IMR-90 (cell line): Measurements from ENCODE around the gene OCLN. TPM values are rescaled to one million over a fixed set of nuclear protein-coding genes. Genes with fewer than 3 reads are reported as not detected.

ENCODE experiments used
- ATAC-seq: fragments of 200-7000 bp; cut with Tn5 transposase; 2 replicates; pipeline ENCODE4 v1.9.1; 2020; ENCODE audit warnings: low read depth, mild to moderate bottlenecking, moderate library complexity
- BruUV-seq: library from RNA; stranded (reverse); fragments of 400-500 nt; replicated peaks from 2 replicates; lab custom pipeline; 2021; lab: Mats Ljungman, UMichigan
- CTCF ChIA-PET: fragments of 300-600 bp; formaldehyde crosslinking; extraction: SDS; loops from one replicate; lab custom pipeline; 2021; ENCODE audit warnings: antibody characterized with exemption; lab: Yijun Ruan, JAX
- POLR2A ChIA-PET: fragments of 300-600 bp; sonication (Branson Sonifier 250); formaldehyde crosslinking; loops from one replicate; lab custom pipeline; 2022; ENCODE audit warnings: antibody characterized with exemption; ENCODE audit not compliant: unreplicated experiment; lab: Charles Lee
- DNase-seq: peaks from one replicate; pipeline ENCODE4 v3.0.0; 2013
- H2AFZ ChIP-seq: replicated peaks from 2 replicates; pipeline ENCODE3; 2013; ENCODE audit warnings: low read length, mild to moderate bottlenecking; ENCODE audit not compliant: poor library complexity
- H2AK5ac ChIP-seq: 2 replicates; pipeline ENCODE4 v1.6.1; 2013; ENCODE audit warnings: low read depth, low read length, inconsistent platforms
- H2AK9ac ChIP-seq: replicated peaks from 2 replicates; pipeline ENCODE3; 2013; ENCODE audit warnings: mild to moderate bottlenecking, low read depth, low read length, moderate library complexity; ENCODE audit not compliant: poor library complexity
- H2BK120ac ChIP-seq: 2 replicates; pipeline ENCODE4 v1.6.1; 2013; ENCODE audit warnings: low read depth, low read length, inconsistent platforms
- H2BK15ac ChIP-seq: 3 replicates; pipeline ENCODE4 v1.6.1; 2013; ENCODE audit warnings: low read depth, low read length, inconsistent platforms
- H2BK20ac ChIP-seq: 2 replicates; pipeline ENCODE4 v1.6.1; 2013; ENCODE audit warnings: low read depth, mild to moderate bottlenecking, inconsistent platforms, low read length, moderate library complexity
- H2BK5ac ChIP-seq: 2 replicates; pipeline ENCODE4 v1.6.1; 2013; ENCODE audit warnings: mild to moderate bottlenecking, low read depth, low read length, inconsistent platforms; ENCODE audit not compliant: poor library complexity, severe bottlenecking
- H3K14ac ChIP-seq: replicated peaks from 2 replicates; pipeline ENCODE4 v1.6.1; 2013; ENCODE audit warnings: low read depth, low read length, inconsistent platforms
- H3K18ac ChIP-seq: 2 replicates; pipeline ENCODE4 v1.6.1; 2013; ENCODE audit warnings: low read depth, low read length, control low read depth
- H3K23ac ChIP-seq: 2 replicates; pipeline ENCODE4 v1.6.1; 2013; ENCODE audit warnings: low read depth, low read length, inconsistent platforms
- H3K27ac ChIP-seq: 2 replicates; pipeline ENCODE4 v1.5.1; 2013; ENCODE audit warnings: mild to moderate bottlenecking, control low read depth, low read length; ENCODE audit not compliant: insufficient read depth
- H3K27me3 ChIP-seq: 2 replicates; pipeline ENCODE4 v1.6.1; 2013; ENCODE audit warnings: low read length; ENCODE audit not compliant: control insufficient read depth, insufficient read depth
- H3K36me3 ChIP-seq: 2 replicates; pipeline ENCODE4 v1.6.1; 2013; ENCODE audit warnings: low read length, mixed read lengths; ENCODE audit not compliant: control insufficient read depth, insufficient read depth
- H3K4ac ChIP-seq: 2 replicates; pipeline ENCODE4 v1.6.1; 2013; ENCODE audit warnings: low read depth, low read length, inconsistent platforms
- H3K4me1 ChIP-seq: 2 replicates; pipeline ENCODE4 v1.6.1; 2013; ENCODE audit warnings: low read length, mixed read lengths; ENCODE audit not compliant: control insufficient read depth, insufficient read depth
- H3K4me2 ChIP-seq: 2 replicates; pipeline ENCODE4 v1.6.1; 2013; ENCODE audit warnings: low read depth, mild to moderate bottlenecking, control low read depth, low read length, moderate library complexity
- H3K4me3 ChIP-seq: 2 replicates; pipeline ENCODE4 v1.5.1; 2013; ENCODE audit warnings: low read depth, mild to moderate bottlenecking, control low read depth, low read length, moderate library complexity; ENCODE audit not compliant: insufficient read depth
- H3K56ac ChIP-seq: 2 replicates; pipeline ENCODE4 v1.6.1; 2013; ENCODE audit warnings: low read length, inconsistent platforms; ENCODE audit not compliant: insufficient read depth; ENCODE audit errors: extremely low read depth
- H3K79me1 ChIP-seq, 2 experiments: 2 replicates each; pipeline ENCODE4 v1.6.1; 2013; ENCODE audit warnings: low read length in 2 of 2, inconsistent platforms in 1 of 2, low read depth in 1 of 2
- H3K9ac ChIP-seq: 2 replicates; pipeline ENCODE4 v1.6.1; 2013; ENCODE audit warnings: low read depth, low read length, control low read depth
- H3K9me1 ChIP-seq: 2 replicates; pipeline ENCODE4 v1.6.1; 2013; ENCODE audit warnings: low read length, inconsistent platforms; ENCODE audit not compliant: insufficient read depth
- H3K9me3 ChIP-seq: 2 replicates; pipeline ENCODE4 v1.6.1; 2013; ENCODE audit warnings: low read length; ENCODE audit not compliant: control insufficient read depth, insufficient read depth
- H4K20me1 ChIP-seq: 2 replicates; pipeline ENCODE4 v1.6.1; 2013; ENCODE audit warnings: low read length, inconsistent platforms; ENCODE audit not compliant: insufficient read depth
- H4K5ac ChIP-seq: 2 replicates; pipeline ENCODE4 v1.6.1; 2013; ENCODE audit warnings: mild to moderate bottlenecking, low read depth, low read length, control low read depth
- H4K8ac ChIP-seq, 2 experiments: 2 replicates each; pipeline ENCODE4 v1.6.1; 2013; ENCODE audit warnings: low read depth in 2 of 2, low read length in 2 of 2, control low read depth in 1 of 2, inconsistent platforms in 1 of 2
- H4K91ac ChIP-seq: 2 replicates; pipeline ENCODE4 v1.6.1; 2013; ENCODE audit warnings: low read depth, low read length, inconsistent platforms; ENCODE audit not compliant: insufficient read depth
- BHLHE40 ChIP-seq: fragments of 150-350 bp; IDR thresholded peaks from 2 replicates; pipeline ENCODE4 v1.6.1; 2016; ENCODE audit warnings: mild to moderate bottlenecking, low read depth, low read length
- CEBPB ChIP-seq: IDR thresholded peaks from 2 replicates; pipeline ENCODE4 v1.6.1; 2012; ENCODE audit warnings: low read depth, low read length, improper control_type of control experiment
- CHD1 ChIP-seq: IDR thresholded peaks from 2 replicates; pipeline ENCODE4 v1.6.1; 2012; ENCODE audit warnings: low read depth, low read length, improper control_type of control experiment
- CTCF ChIP-seq: conservative IDR thresholded peaks from 2 replicates; pipeline ENCODE4 v1.5.1; 2012; ENCODE audit warnings: mild to moderate bottlenecking, low read depth, low read length, improper control_type of control experiment
- ELK1 ChIP-seq: fragments of 150-350 bp; IDR thresholded peaks from 2 replicates; pipeline ENCODE4 v1.6.1; 2016; ENCODE audit warnings: low read depth, mild to moderate bottlenecking, low read length, moderate library complexity, borderline replicate concordance
- FOS ChIP-seq: fragments of 150-350 bp; IDR thresholded peaks from 2 replicates; pipeline ENCODE4 v1.6.1; 2016; ENCODE audit warnings: low read depth, low read length
- MAFK ChIP-seq: IDR thresholded peaks from 2 replicates; pipeline ENCODE4 v1.6.1; 2012; ENCODE audit warnings: low read depth, low read length, improper control_type of control experiment
- MAZ ChIP-seq: IDR thresholded peaks from 2 replicates; pipeline ENCODE4 v1.6.1; 2012; ENCODE audit warnings: low read depth, mild to moderate bottlenecking, low read length, improper control_type of control experiment, moderate library complexity, borderline replicate concordance
- MXI1 ChIP-seq: IDR thresholded peaks from 2 replicates; pipeline ENCODE4 v1.6.1; 2012; ENCODE audit warnings: low read depth, mild to moderate bottlenecking, low read length, moderate library complexity, borderline replicate concordance
- NFE2L2 ChIP-seq: fragments of 150-350 bp; IDR thresholded peaks from 2 replicates; pipeline ENCODE4 v1.6.1; 2016; ENCODE audit warnings: low read depth, mild to moderate bottlenecking, low read length
- POLR2A ChIP-seq: IDR thresholded peaks from 2 replicates; pipeline ENCODE4 v1.6.1; 2012; ENCODE audit warnings: mild to moderate bottlenecking, low read depth, low read length
- RAD21 ChIP-seq: IDR thresholded peaks from 2 replicates; pipeline ENCODE4 v1.6.1; 2012; ENCODE audit warnings: low read length, improper control_type of control experiment
- RCOR1 ChIP-seq: IDR thresholded peaks from 2 replicates; pipeline ENCODE4 v1.6.1; 2012; ENCODE audit warnings: mild to moderate bottlenecking, low read length, improper control_type of control experiment; ENCODE audit not compliant: insufficient replicate concordance
- RFX5 ChIP-seq: IDR thresholded peaks from 2 replicates; pipeline ENCODE4 v1.8.0; 2012; ENCODE audit warnings: low read depth, mild to moderate bottlenecking, low read length, moderate library complexity
- SMC3 ChIP-seq: fragments of 150-350 bp; IDR thresholded peaks from 2 replicates; pipeline ENCODE4 v1.6.1; 2016; ENCODE audit warnings: low read depth, mild to moderate bottlenecking, antibody characterized with exemption, low read length, moderate library complexity
- USF2 ChIP-seq: fragments of 150-350 bp; IDR thresholded peaks from 2 replicates; pipeline ENCODE4 v1.6.1; 2017; ENCODE audit warnings: mild to moderate bottlenecking, antibody characterized with exemption, low read length, low read depth
- WGBS, 2 experiments: methylation state at CpG; one replicate each; pipeline versions ENCODE4 v1.1.5 to v1.1.7; 2013; ENCODE audit warnings: missing lambda C conversion rate in 2 of 2; ENCODE audit not compliant: insufficient read length in 1 of 2; ENCODE audit errors: extremely low coverage in 2 of 2; 5-methylcytosine and 5-hydroxymethylcytosine counted together
- dilution Hi-C: fragments of 300-500 bp; cut with HindIII; formaldehyde crosslinking; loops from one replicate; pipeline ENCODE4 v1.14.3; 2018; ENCODE audit warnings: low sequenced_read_pairs; ENCODE audit not compliant: unreplicated experiment
- in situ Hi-C: fragments of 300-500 bp; cut with MboI; formaldehyde crosslinking; loops from 3 replicates; pipeline ENCODE4 v1.14.3; 2019; ENCODE audit warnings: low sequenced_read_pairs, inconsistent platforms, mixed read lengths
- intact Hi-C: fragments of 100-400 bp; cut with micrococcal nuclease; formaldehyde crosslinking; loops from 2 replicates; pipeline ENCODE4 v1.10.0; 2022
- polyA plus RNA-seq, 3 experiments: library from polyadenylated mRNA; depleted of rRNA; stranded (reverse); fragments of >200 nt; gene quantifications; 2 replicates each; pipeline ENCODE4 v1.2.3, GENCODE V29; 2012; ENCODE audit warnings: low replicate concordance in 1 of 3
- total RNA-seq: library from RNA; depleted of rRNA; stranded (reverse); fragments of >200 nt; gene quantifications from 2 replicates; pipeline ENCODE4 v1.2.3, GENCODE V29; 2012

The OCLN gene
- total and polyA plus RNA-seq, 2 of the 4 experiments (the other 2 are of a cell fraction), result 0.72 to 0.99 TPM

- no peak for DNase-seq
- no peak overlapping the region for H4K8ac ChIP-seq
- no peak overlapping the region for H3K4ac ChIP-seq
- no peak overlapping the region for H4K5ac ChIP-seq
- ChIA-PET POLR2A (no interaction called here), CTCF (no interaction called here)
- in situ Hi-C loops, result no loop called here
- no peak overlapping the region for H2BK120ac ChIP-seq
- H2AFZ ChIP-seq, result no peak overlapping the region
- H2AK9ac ChIP-seq, result no peak overlapping the region
- H3K27ac ChIP-seq, result no peak overlapping the region
- WGBS, 2 experiments, result 57% methylated on average over 3 of the region's 5 CpGs; no CpG with 5 or more reads in 1 of the 2 experiments
- no peak overlapping the region for H3K4me2 ChIP-seq
- no peak overlapping the region for H3K14ac ChIP-seq
- intact Hi-C loops, result no loop called here
- no peaks in the 10 kb centered on the region for H4K20me1 ChIP-seq
- H3K4me1 ChIP-seq, result no peaks in the 10 kb centered on the region
- ATAC-seq, result no peak
- H3K23ac ChIP-seq, result no peak overlapping the region
- no peak overlapping the region for H4K91ac ChIP-seq
- H3K9ac ChIP-seq, result no peak overlapping the region
- H3K4me3 ChIP-seq, result no peak overlapping the region
- TF ChIP-seq USF2 (no peak), POLR2A (no peak), NFE2L2 (no peak), RAD21 (no peak), MXI1 (no peak), SMC3 (no peak), BHLHE40 (no peak), FOS (no peak), MAFK (no peak), RFX5 (no peak), CHD1 (no peak), ELK1 (no peak), RCOR1 (no peak), MAZ (no peak), CTCF (no peak), CEBPB (no peak)
- BruUV-seq, result no TSS peak
- H3K9me1 ChIP-seq, result no peaks in the 10 kb centered on the region
- no peaks in the 10 kb centered on the region for H3K36me3 ChIP-seq
- no peak overlapping the region for H2BK20ac ChIP-seq
- no peaks in the 10 kb centered on the region for H3K9me3 ChIP-seq
- peaks cover 25% of the 10 kb centered on the region for H3K27me3 ChIP-seq
- no peak overlapping the region for H2BK5ac ChIP-seq
- H3K18ac ChIP-seq, result no peak overlapping the region
- H3K79me1 ChIP-seq, result no peaks in the 10 kb centered on the region
- dilution Hi-C loops, result no loop called here
- no peak overlapping the region for H2BK15ac ChIP-seq
- H2AK5ac ChIP-seq, result no peak overlapping the region
- no peak overlapping the region for H3K56ac ChIP-seq
Observed at GRCh38 chr5:69528035-69528434, 35.4 kb downstream of the OCLN start.
